Heart right ventricle (tissue), 16 donors: ENCODE measurements around the gene BICRA. TPM values are rescaled to one million over a fixed set of nuclear protein-coding genes. Genes with fewer than 3 reads are reported as not detected.

Experiments
- ATAC-seq, 8 donors: fragments of 200-7000 bp; cut with Tn5 transposase; one replicate each; pipeline ENCODE4 v1.9.1; 2020; ENCODE audit warnings: mild to moderate bottlenecking in 8 of 8, moderate library complexity in 8 of 8, moderate number of reproducible peaks in 1 of 8
- DNase-seq, 2 donors: peaks; one replicate each; pipeline ENCODE4 v3.0.0-alpha.2; 2020
- H3K27ac ChIP-seq, 10 donors: fragments of 200-600 bp; sonication (generic) in 2 of 10; one replicate each; pipeline versions ENCODE4 v1.5.0 to v1.8.0; 2020 to 2022; ENCODE audit warnings: mild to moderate bottlenecking in 3 of 10
- H3K27me3 ChIP-seq, 7 donors: fragments of 200-600 bp; one replicate each; pipeline ENCODE4 v1.8.0; 2021 to 2022; ENCODE audit warnings: mild to moderate bottlenecking in 2 of 7
- H3K36me3 ChIP-seq, 9 donors: fragments of 200-600 bp; sonication (generic) in 1 of 9; one replicate each; pipeline versions ENCODE4 v1.5.0 to v1.8.0; 2020 to 2022; ENCODE audit warnings: mild to moderate bottlenecking in 2 of 9
- H3K4me1 ChIP-seq, 9 donors: fragments of 200-600 bp; sonication (generic) in 1 of 9; one replicate each; pipeline versions ENCODE4 v1.5.0 to v1.8.0; 2020 to 2022; ENCODE audit warnings: mild to moderate bottlenecking in 4 of 9
- H3K4me3 ChIP-seq, 10 donors: fragments of 200-600 bp; sonication (generic) in 2 of 10; one replicate each; pipeline versions ENCODE4 v1.5.0 to v1.8.0; 2020 to 2022; ENCODE audit warnings: mild to moderate bottlenecking in 7 of 10, moderate library complexity in 2 of 10
- H3K9me3 ChIP-seq, 11 donors: fragments of 200-600 bp in 10 of 11; sonication (generic) in 2 of 11; one replicate each; pipeline versions ENCODE4 v1.5.0 to v1.8.0; 2013 to 2022; ENCODE audit warnings: mild to moderate bottlenecking in 2 of 11, control low read depth in 1 of 11, moderate library complexity in 1 of 11
- WGBS, 2 donors: extraction: QIAGEN DNeasy Blood & Tissue Kit; methylation state at CpG; one replicate each; pipeline ENCODE4 v1.1.7; 2013; ENCODE audit warnings: inconsistent platforms in 1 of 2; 5-methylcytosine and 5-hydroxymethylcytosine counted together
- intact Hi-C, 10 donors: fragments of 100-400 bp; cut with DNase I; formaldehyde crosslinking; loops; one replicate each; pipeline versions ENCODE4 v1.11.1 to v1.14.2; 2022
- polyA plus RNA-seq, 2 donors: library from polyadenylated mRNA; stranded (reverse); fragments of 200-250 nt; gene quantifications; one replicate each; pipeline ENCODE4 v1.2.3, GENCODE V29; 2013
- total RNA-seq, 10 donors: library from RNA; stranded (reverse); fragmentation: NEBNext Ultra II Directional in 3 of 10; extraction: Animal tissue kit (Norgen Biotek cat#: 25700) in 3 of 10; gene quantifications; one replicate each; pipeline versions ENCODE4 v1.2.1 to v1.2.4, GENCODE V29; 2021 to 2023
- TF ChIP-seq, protein P1 (sequence below), 9 donors: fragments of 200-600 bp; sonication (generic) in 2 of 9; IDR thresholded peaks; one replicate each; pipeline versions ENCODE4 v1.5.0 to v1.8.0; 2021 to 2022; ENCODE audit warnings: antibody characterized with exemption in 9 of 9, mild to moderate bottlenecking in 5 of 9, moderate library complexity in 1 of 9
- donor health status: Arrhythmogenic right ventricular cardiomyopathy.
- donor health status: ischemic (EF 13 %, LVEDD 7.1; RV severe dilation, severe dysfunction).
- donor health status: healthy with polysubstance abuse.
- donor health status: DM: no; HTN: yes; CAD: no.
- donor health status: DM: no; HTN: no; CAD: no.
- donor health status: ischemic (EF 25% LVEDD 6.9; RV normal size, moderate dysfunction).
- donor health status: ischemic (EF 25% LVEDD 5.7; RV mildly dilated, moderate dysfunction).
- donor health status: healthy.
- donor health status: DM: yes; HTN: yes; CAD: no.
- donor health status: Ischemic cardiomyopathy.
- donor health status: ischemic (EF 35%, LVEDD 5.7; RV mildly dilated, moderate dysfunction).
- donor health status: nonischemic (EF 11% LVEDD 7.7; RV severe dilation, severe dysfunction).
- donor health status: DM: yes; HTN: yes; CAD: no.
- donor health status: PGD.
- donor health status: ischemic (EF 29% LVEDD 5.4; RV normal size, mild dysfunction).
- donor health status: nonischemic (EF 23%, LVEDD 6.1; RV moderate dilation, normal function).

The BICRA gene
- total and polyA plus RNA-seq, 12 donors = 2.8 to 13.2 (median 8.9) TPM

DNA sequence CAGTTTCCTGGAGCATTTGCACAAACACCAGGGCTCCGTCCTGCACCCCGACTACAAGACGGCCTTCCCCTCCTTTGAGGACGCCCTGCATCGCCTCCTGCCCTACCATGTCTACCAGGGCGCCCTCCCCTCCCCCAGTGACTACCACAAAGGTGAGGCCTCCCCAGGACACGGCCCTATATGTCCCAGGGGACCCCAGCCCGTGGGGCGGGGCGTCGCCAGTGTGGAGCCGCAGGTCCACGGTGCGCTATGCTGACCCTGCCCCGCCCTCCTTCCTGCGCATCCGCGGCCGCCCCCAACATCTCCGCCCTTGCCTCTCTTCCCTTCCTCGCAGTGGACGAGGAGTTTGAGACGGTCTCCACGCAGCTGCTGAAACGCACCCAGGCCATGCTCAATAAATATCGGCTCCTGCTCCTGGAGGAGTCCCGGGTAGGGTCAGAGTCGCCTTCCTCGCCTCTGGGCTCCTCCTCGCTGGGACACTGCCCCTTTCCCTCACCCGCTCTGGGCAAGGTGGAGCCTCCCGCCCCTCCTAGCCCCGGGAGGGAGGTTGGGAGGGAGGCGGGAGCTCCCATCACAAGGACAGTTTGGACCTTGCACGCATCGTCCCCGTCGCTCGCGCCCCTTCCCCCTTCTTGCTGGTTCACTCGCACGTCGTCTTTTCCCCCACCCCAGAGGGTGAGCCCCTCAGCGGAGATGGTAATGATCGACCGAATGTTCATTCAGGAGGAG, 89.9 kb downstream of the BICRA start:
- DNase-seq (no peak), ATAC-seq (peak in 4 of 8 donors; percentile 3 to 28 (median 6))
- 90 to 91% methylated on average over 46 of the region's 46 CpGs for WGBS, 2 donors
- H3K36me3 ChIP-seq = peaks cover 3 to 84% (median 37%) of the 10 kb centered on the region in 9 donors
- intact Hi-C loops = loop anchor here (2.0 to 10.0 kb wide), 11 partner anchors 84 to 401 kb away; partner anchors contain the start of genes NAPA (in 5 of the 10) and BICRA (in 1 of the 10)
- H3K4me3 ChIP-seq = no peak overlapping the region
- peak overlapping the region in 1 of 10 donors; percentile 68 for H3K27ac ChIP-seq
- H3K4me1 ChIP-seq = peaks cover 0 to 10% (median 6%) of the 10 kb centered on the region in 9 donors
- H3K9me3 ChIP-seq = no peaks in the 10 kb centered on the region
- TF ChIP-seq, protein P1, sequence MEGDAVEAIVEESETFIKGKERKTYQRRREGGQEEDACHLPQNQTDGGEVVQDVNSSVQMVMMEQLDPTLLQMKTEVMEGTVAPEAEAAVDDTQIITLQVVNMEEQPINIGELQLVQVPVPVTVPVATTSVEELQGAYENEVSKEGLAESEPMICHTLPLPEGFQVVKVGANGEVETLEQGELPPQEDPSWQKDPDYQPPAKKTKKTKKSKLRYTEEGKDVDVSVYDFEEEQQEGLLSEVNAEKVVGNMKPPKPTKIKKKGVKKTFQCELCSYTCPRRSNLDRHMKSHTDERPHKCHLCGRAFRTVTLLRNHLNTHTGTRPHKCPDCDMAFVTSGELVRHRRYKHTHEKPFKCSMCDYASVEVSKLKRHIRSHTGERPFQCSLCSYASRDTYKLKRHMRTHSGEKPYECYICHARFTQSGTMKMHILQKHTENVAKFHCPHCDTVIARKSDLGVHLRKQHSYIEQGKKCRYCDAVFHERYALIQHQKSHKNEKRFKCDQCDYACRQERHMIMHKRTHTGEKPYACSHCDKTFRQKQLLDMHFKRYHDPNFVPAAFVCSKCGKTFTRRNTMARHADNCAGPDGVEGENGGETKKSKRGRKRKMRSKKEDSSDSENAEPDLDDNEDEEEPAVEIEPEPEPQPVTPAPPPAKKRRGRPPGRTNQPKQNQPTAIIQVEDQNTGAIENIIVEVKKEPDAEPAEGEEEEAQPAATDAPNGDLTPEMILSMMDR (IDR thresholded peaks at IDR 0.05) = no peak
- no peaks in the 10 kb centered on the region for H3K27me3 ChIP-seq

DNA sequence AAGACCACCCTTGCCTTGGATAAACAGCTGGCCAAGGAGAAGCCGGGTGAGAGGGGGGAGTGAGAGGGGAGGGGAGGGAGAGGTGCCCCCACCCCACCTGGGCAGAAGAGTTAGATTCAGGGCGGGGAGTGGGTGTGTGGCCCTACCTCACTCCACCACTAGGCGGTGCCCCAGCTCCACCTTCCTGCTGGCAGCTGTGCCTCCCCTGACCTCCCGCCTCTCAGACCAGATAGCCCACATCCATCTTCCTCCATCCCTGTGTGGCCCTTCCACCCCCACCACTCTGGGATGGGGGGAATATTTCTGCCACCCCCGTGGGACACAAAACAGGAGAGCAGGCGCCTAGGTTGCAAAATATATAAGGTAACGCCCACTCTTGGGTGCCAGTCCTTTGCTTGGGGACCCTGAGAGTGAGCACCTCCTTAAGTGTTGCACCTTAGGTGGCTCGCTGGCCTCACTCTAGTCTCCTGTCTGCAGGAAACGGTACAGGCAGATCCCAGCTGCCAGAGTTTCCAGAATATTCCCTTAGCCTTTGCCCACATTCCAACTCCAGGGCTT, 90.5 kb downstream of the BICRA start:
- intact Hi-C loops = loop anchor here (2.0 to 10.0 kb wide), 11 partner anchors 85 to 402 kb away; partner anchors contain the start of genes NAPA (in 5 of the 10) and BICRA (in 1 of the 10)
- Histone ChIP-seq H3K36me3 (peaks cover 3 to 86% (median 37%) of the 10 kb centered on the region in 9 donors), H3K9me3 (no peaks in the 10 kb centered on the region), H3K4me1 (peaks cover 0 to 10% (median 6%) of the 10 kb centered on the region in 9 donors), H3K4me3 (no peak overlapping the region), H3K27me3 (no peaks in the 10 kb centered on the region), H3K27ac (no peak overlapping the region)
- WGBS, 2 donors = 69% methylated on average over 9 of the region's 9 CpGs
- DNase-seq (no peak), ATAC-seq (peak in 7 of 8 donors; percentile 28 to 55 (median 40))
- TF ChIP-seq, protein P1 (IDR thresholded peaks at IDR 0.05) = peak; percentile 37 to 74 (median 67)

DNA sequence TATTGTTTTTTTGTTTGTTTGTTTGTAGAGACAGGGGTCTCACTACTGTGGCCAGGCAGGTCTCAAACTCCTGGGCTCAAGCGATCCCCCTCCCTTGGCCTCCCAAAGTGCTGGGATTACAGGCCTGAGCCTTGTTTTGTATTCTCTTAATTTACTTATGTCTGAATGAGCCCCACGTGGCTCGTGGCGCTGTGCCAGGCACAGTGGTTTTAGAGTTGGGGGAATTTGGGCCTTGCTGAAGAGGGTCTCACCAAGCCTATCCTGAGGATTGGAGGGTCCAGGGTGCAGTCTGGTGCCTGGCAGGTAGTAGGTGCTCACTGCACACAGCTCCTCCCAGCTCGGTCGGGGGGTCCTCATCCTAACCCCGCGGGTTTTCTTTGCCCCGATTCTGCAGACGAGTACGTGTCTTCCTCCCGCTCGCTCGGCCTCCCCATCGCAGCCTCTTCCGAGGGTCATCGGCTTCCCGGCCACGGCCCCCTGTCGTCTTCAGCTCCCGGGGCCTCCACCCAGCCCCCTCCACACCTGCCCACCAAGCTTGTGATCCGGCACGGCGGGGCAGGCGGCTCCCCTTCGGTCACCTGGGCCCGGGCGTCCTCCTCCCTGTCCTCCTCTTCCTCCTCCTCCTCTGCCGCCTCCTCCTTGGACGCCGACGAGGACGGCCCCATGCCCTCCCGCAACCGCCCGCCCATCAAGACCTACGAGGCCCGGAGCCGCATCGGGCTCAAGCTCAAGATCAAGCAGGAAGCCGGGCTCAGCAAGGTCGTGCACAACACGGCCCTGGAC, 92.2 kb downstream of the BICRA start:
- Histone ChIP-seq H3K36me3 (peaks cover 3 to 70% (median 37%) of the 10 kb centered on the region in 9 donors), H3K4me3 (no peak overlapping the region), H3K9me3 (no peaks in the 10 kb centered on the region), H3K4me1 (peaks cover 0 to 10% (median 6%) of the 10 kb centered on the region in 9 donors), H3K27me3 (no peaks in the 10 kb centered on the region), H3K27ac (no peak overlapping the region)
- DNase-seq (no peak), ATAC-seq (no peak)
- TF ChIP-seq, protein P1 (IDR thresholded peaks at IDR 0.05) = no peak
- intact Hi-C loops = loop anchor here in 4 of 10 donors (5.0 to 10.0 kb wide), 3 partner anchors 406 to 416 kb away; no protein-coding TSS in a partner anchor
- 91 to 92% methylated on average over 43 of the region's 43 CpGs for whole genome bisulfite sequencing, 2 donors
